ENCODE measurements around the gene STX11.

STX11 gene

GRCh38 chr6:144202879-144203468 is 52.7 kb downstream of the STX11 start:
- no peak for TF ChIP-seq CTCF (IDR thresholded peaks at IDR 0.05)

- TF ChIP-seq CTCF (IDR thresholded peaks at IDR 0.05), result no peak
Observed at GRCh38 chr6:144211160-144211559, 60.8 kb downstream of the STX11 start.

GRCh38 chr6:144213315-144213714 is 63.0 kb downstream of the STX11 start:
- TF ChIP-seq CTCF (IDR thresholded peaks at IDR 0.05), result no peak

- TF ChIP-seq CTCF (IDR thresholded peaks at IDR 0.05), result no peak
Observed at GRCh38 chr6:144214029-144214428, 63.7 kb downstream of the STX11 start.

GRCh38 chr6:144214622-144215401 is 64.5 kb downstream of the STX11 start:
- TF ChIP-seq CTCF (IDR thresholded peaks at IDR 0.05), result no peak

GRCh38 chr6:144215402-144215931 is 65.2 kb downstream of the STX11 start:
- no peak for TF ChIP-seq CTCF (IDR thresholded peaks at IDR 0.05)

- peak; percentile 80 for TF ChIP-seq CTCF (IDR thresholded peaks at IDR 0.05)
Observed at GRCh38 chr6:144215932-144216667, 65.8 kb downstream of the STX11 start.

Data from LNCAP (cell line).